Stimulated activated CD8-positive, alpha-beta memory T cell treated with anti-CD3 and anti-CD28 coated beads, Interleukin-4, amount 100 ng/mL, for 48 hours (primary cell): ENCODE results near the gene TAF12.
"Not testable (repeated sequence)": the region's sequence is repeated elsewhere in the genome, so short reads cannot be mapped to it uniquely, and the experiment has no call there.

Experiments used
- DNase-seq: peaks from one replicate; pipeline ENCODE4 v3.0.0-alpha.2; 2020

Gene TAF12

DNA sequence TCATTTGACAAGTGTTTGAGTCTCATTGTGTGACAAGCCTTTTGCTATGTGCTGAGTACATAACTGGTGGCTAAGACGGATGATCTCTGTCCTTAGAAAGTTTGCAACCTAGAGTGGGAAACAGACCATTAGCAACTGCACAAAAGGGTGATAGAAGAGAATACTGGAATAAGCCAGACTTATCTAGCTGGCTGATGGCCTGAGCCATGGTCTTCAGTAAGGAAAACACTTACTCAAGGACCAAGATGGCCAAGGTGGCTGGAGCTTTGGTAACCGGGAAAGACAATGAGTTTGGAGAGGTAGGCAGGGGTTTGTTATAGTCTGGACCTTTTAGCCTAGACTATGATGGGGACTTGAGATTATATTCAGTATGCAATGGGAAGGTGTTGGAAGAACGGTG is 1.6 kb upstream of the TAF12 start:
- no peak for DNase-seq

DNA sequence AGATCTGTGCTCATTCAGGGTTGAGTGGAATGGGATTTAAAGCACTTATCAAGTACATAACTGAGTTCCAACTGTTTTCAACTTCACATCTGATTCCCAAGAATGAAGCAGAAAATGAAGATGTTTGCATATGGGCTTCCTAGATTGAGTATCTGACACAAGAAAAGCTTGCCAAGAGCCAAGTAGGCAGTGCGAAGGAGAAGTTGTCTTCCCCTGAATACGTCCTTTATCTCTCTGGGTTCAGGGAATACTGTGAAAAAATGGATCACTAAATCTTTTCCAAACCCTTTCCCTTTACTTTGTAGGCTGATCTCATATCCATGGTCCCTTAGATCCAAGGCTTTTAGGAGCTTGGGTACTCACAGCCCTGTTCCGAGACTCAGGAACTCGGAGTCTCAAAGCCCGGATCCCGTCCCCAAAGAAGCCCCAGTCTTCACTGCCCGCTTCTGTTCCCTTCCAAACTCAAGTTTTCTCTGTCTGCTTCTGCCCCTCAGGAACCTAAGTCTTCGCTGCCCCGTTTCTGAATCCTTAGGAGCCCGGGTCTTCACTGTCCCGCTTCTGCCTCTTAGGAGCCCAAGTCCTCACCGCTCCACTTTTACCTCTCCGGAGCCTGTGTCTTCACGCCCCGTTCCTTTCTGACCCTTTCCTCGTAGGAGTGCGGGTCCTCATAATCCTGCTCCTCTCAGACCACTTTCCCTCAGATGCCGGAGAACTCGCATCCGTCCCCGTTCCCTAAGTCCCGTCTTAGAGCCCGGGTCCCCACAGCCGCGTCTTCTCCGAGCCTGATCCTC is 616 bp downstream of the TAF12 start:
- DNase-seq, result no peak

DNA sequence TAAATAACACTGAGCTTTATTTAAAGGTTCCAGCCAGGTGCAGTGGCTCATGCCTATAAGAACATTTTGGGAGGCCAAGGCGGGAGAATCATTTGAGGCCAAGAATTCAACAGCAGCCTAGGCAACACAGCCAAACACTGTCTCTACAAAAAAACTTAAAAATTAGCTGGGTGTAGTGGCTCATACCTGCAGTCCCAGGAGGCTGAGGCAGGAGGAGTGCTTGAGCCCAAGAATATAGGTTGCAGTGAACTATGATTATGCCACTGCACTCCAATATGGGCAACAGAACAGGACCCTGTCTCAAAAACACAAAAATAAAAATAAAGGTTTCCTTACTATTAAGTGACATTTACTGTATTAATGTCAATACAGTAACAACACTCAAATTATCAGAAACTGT is 2.1 kb downstream of the TAF12 start:
- DNase-seq, result no peak

- no peak for DNase-seq
Observed at GRCh38 chr1:28632560-28632959, 10.3 kb downstream of the TAF12 start.

DNA sequence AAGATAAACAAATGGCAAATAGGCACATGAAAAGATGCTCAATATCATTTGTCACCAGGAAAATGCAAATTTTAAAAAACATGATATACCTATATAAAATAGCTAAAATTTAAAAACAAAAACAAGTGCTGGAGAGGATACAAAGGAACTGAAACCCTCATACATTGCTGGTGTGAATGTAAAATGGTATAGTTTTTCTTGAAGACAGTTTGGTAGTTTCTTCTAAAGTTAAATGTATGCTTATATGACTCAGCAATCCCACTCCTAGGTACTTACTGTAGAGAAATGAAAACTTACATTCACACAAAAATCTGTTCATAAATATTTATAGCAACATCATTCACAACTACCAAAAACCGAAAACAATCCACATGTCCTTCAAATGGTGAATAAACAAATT is 11.2 kb downstream of the TAF12 start:
- DNase-seq, result no peak

DNA sequence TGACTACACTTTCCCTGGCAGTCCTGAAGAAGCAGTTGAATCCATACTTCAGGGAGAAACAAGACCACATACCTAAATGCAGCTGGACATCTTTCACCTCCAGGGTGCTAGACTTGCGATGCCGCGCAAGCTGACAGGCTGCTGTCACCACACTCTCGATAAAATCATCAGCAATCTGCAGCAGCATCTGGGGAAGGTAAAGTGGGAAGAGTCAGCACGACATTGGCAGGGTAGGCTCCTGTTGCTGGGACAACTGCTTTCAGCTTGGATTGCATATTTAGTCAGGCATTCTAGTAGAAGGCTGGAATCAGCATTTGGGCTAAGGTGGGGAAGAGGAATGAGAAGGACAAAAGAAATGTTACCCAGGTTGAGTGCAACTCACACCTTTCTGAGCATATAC is 29.7 kb downstream of the TAF12 start:
- no peak for DNase-seq

DNA sequence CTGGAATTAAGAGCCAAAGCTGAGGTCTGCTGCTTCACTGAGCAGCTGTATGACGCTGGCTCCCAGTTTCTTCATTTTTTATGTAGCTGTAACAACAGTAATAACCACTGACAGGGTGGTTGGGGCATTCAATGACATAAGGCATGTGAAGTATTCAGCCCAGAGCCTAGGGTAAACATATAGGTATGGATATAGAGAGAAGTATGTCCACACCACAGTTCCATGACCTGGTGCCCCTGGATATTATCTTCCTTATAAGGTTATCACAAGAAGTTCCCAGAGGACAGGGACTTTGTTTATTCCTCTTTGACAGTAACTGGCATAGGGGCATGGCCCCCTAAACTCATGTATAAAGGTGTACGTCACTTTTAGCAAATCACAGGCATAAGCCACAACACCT is 36.1 kb downstream of the TAF12 start:
- DNase-seq, result no peak

DNA sequence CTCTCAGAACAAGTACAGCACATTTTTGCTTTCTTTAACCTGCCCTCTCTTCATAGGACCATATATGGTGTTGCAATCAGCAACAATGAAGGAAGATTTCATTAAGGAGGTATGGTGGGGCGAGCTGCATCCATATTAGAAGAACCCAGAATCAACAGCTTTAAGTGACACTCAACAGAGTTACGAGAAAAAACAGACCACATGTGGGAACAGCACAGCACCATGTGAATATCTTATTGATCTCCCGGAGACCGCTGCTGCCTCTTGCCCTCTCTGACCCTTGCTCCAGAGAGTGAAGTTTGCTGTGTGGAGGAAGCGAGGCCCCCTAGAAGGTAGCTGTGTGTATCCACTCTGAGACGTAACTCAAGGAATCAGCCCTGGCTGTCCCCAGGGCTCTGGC is 37.9 kb downstream of the TAF12 start:
- no peak for DNase-seq

- no peak for DNase-seq
Observed at GRCh38 chr1:28604411-28604810, 38.5 kb downstream of the TAF12 start.

- DNase-seq, result peak; percentile 42
Observed at GRCh38 chr1:28602536-28603439, 40.1 kb downstream of the TAF12 start.

DNA sequence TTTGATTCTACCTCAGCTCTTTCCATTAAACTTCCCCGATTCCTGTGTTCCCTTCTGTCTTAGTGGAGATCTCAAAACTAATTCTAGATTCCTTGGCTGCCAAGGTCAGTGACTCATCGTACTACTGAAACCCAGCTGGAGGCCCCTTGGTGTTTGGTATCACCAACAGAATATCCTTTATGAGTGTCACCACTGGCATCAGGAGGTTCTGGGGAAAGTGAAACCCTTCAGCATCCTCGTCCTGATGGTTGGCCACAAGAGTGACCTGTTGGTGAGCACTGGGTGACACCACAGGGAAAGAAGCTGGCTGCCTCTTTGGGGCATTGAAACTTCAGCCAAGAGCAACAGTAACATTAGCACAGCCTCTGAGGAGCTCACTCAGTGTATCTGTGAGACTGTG is 41.2 kb downstream of the TAF12 start:
- peak; percentile 33 for DNase-seq

DNA sequence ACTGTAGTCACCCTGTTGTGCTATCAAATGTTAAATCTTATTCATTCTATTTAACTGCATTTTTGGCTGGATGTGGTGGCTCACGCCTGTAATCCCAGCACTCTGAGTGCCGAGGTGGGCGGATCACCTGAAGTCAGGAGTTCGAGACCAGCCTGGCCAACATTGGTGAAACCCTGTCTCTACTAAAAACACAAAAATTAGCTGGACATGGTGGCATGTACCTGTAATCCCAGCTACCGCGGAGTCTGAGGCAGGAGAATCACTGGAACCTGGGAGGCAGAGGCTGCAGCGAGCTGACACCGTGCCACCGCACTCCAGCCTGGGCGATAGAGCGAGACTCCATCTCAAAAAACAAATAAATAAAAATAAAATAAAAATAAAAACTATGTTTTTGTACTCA is 46.6 kb downstream of the TAF12 start:
- not testable (repeated sequence) for DNase-seq

DNA sequence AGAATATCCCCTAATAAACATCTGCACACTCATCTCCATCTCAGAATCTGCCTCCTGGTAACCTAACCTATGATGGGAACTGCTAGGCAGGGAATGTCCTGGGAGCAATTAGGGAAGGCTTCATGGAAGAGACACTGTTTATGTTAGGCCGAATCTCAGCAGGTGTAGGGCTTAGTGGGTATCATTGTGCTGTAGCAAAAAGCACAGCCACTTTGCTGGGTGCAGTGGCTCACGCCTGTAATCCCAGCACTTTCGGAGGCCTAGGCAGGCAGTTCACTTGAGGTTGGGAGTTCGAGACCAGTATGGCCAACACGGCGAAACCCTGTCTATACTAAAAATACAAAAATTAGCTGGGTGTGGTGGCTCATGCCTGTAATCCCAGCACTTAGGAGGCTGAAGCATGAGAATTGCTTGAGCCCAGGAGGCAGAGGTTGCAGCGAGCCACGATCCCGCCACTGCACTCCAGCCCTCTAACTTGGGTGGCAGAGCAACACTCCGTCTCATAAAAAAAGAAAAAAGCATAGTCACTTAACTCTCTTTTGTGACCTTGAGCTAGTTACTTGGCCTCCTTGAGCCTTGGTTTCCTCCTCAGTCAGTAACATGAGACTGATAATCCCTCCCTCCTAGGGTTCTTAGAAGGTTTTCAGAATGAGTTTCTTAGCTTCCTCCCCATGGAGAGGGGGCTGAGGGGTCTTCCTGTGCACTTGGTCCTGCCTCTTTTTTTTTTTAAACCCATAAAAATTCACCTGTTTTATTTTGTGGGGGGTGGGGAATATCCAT is 47.3 kb downstream of the TAF12 start:
- no peak for DNase-seq

DNA sequence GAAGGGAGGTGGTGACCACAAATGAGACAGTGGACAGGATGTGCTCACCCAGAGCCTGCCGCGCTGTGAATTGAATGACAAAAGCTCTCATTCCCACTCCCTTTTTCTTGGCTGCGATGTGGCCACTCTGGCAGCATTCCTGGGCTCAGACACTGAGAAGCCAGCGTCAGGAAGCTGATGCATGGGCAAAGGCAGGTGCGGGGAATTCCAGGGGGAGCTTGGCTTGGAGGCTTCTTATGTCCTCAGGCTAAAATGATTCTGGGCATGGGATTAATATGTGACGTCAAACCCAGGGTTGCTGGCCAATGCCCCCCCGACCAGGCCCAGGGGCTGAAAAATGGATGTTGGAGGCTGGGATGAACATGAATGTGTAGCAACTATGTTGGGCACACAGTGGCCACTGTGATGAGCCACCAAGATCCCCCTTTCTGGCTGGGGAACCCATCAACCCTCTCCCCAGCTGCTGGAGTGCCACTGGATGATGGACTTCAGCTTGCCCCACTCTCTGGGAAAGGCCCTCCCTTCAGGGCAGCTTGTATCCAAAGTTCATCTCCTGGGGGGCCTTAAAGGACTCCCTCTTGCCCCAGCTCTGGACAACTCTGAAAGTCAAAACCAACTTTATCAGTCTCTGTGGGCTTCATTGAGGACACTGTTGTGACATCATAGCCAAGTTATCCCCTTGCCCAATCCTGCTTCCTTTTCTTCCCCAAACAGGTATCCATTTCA is 48.0 kb downstream of the TAF12 start:
- not testable (repeated sequence) for DNase-seq

DNA sequence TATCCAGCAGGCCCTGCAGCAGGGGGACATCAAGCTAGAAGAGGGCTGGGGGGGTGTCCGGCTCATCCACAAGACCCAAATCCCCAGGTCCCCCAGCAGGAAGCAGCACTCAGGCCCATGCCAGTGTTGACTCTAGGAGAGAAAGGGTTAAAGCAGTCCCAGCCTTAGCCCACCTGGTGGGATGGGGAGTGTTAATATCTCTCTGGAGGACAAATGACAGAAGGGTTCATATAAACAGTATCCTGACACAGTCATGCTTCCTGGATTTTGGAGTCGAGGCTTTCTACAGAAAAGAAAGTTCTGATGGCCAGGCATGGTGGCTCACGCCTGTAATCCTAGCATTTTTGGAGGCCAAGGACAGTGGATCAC is 48.9 kb downstream of the TAF12 start:
- DNase-seq, result not testable (repeated sequence)

- no peak for DNase-seq
Observed at GRCh38 chr1:28592321-28593071, 50.4 kb downstream of the TAF12 start.

GRCh38 chr1:28591708-28592320 is 51.1 kb downstream of the TAF12 start, which contains the start of gene RAB42:
TSS of gene RAB42 (plus strand) at chr1:28592265. CDS start at chr1:28592512, 247 bp downstream.
- peak; percentile 34 for DNase-seq

DNA sequence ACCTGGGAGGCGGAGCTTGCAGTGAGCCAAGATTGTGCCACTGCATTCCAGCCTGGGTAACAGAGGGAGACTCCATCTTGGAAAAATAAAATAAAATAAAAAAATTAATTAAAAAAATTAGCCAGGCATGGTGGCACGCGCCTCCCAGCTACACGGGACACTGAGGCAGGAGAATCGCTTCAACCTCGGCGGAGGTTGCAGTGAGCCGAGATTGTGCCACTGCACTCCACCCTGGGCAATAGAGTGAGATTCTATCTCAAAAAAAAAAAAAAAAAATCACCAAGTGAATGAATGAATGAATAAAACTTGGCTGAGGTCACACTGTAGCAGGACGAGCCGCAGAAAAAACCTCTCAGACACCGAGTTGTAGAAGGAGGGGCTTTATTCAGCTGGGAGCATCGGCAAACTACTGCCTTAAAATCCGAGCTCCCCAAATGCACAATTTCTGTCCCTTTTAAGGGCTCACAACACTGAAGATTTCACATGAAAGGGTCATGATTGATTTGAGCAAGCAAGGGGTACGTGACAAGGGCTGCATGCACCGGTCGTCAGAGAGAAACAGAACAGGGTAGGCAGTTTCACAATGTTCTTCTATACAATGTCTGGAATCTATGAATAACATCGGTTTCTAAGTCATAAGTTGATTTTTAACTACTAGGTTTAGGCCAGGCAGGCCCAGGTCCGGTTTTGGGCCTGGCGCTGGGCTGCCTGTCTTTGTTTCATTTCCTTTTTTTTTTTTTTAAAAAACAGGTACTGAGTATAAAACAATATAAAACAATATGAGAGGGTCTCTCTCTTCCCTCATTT is 56.1 kb downstream of the TAF12 start:
- DNase-seq, result not testable (repeated sequence)

DNA sequence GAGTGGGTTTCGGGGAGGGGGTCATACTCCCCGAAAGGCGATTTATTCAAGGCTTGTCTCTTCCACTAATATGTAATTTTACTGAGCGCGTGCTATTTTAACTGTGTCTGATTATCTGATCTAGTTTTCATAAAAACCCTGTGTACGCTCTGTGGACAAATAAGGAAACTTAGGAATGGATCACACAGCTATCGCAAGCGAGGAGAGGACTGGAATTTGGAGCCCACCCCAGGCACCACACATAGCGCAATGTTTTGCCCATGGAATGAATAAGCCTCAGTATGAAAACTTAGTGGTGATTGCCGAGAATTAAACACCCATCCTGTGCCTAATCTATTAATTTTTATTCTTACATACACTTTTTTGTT is 60.6 kb downstream of the TAF12 start:
- no peak for DNase-seq

- peak; percentile 95 for DNase-seq
Observed at GRCh38 chr1:28581531-28582247, 61.2 kb downstream of the TAF12 start.
